GM12801 (cell line): Measurements from ENCODE around the gene TECTB.

Experiments
- TF ChIP-seq, protein P1 (sequence below): IDR thresholded peaks from one replicate; pipeline ENCODE4 v1.5.1; 2011; ENCODE audit warnings: control low read depth; ENCODE audit not compliant: insufficient read length; ENCODE audit errors: extremely low read depth

Gene TECTB

GRCh38 chr10:112348759-112349158, 65.6 kb downstream of the TECTB start:
- TF ChIP-seq, protein P1, sequence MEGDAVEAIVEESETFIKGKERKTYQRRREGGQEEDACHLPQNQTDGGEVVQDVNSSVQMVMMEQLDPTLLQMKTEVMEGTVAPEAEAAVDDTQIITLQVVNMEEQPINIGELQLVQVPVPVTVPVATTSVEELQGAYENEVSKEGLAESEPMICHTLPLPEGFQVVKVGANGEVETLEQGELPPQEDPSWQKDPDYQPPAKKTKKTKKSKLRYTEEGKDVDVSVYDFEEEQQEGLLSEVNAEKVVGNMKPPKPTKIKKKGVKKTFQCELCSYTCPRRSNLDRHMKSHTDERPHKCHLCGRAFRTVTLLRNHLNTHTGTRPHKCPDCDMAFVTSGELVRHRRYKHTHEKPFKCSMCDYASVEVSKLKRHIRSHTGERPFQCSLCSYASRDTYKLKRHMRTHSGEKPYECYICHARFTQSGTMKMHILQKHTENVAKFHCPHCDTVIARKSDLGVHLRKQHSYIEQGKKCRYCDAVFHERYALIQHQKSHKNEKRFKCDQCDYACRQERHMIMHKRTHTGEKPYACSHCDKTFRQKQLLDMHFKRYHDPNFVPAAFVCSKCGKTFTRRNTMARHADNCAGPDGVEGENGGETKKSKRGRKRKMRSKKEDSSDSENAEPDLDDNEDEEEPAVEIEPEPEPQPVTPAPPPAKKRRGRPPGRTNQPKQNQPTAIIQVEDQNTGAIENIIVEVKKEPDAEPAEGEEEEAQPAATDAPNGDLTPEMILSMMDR = no peak

GRCh38 chr10:112349521-112350085, 66.4 kb downstream of the TECTB start:
- TF ChIP-seq, protein P1 = no peak

DNA sequence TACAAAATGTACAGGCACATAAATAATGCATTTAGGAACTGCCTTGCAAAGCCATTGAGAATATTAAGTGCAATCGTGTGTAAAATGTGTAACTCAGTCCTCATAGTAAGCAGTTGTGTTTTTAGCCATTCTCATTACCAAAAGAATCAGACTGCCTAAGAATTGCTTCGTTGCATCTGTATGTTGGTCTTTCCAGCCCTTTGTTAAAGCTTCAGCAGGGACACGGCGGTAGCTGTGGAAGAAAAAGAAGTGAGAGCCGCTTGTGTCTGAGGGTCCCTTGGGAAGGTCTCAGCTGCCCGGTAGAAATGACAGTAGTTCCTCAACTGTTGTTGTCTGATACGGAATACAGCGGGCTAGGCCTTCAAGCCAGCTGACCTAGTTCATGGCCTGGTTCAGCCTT, 67.9 kb downstream of the TECTB start:
- TF ChIP-seq, protein P1 = no peak

- TF ChIP-seq, protein P1 = no peak
Measured at GRCh38 chr10:112352044-112352443, 68.8 kb downstream of the TECTB start.

DNA sequence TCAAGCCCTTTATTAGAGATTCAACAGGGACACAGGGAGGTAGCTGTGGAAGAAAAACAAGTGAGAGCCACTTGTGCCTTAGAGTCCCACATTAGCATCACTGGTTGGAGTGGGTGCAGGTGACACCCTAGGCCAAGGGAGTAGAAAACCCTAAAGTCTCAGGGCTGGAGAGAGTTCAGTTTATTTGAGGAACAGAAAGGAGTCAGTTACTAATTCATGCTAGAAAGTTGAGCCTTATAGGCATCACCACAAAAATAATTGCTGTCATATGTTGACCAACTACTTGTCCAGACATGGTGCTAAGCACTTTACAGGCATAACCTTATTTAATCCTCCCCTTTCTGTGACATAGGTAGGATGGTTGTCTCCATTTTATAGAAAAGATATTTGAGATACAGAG, 69.8 kb downstream of the TECTB start:
- TF ChIP-seq, protein P1 = no peak
